HG03378 (cell line): ENCODE data around the gene IGF2BP3.

Source experiments
- ATAC-seq: cut with Tn5 transposase; IDR thresholded peaks from one replicate; pipeline ENCODE4 v1.9.1; 2021; ENCODE audit warnings: mild to moderate bottlenecking, moderate library complexity; ENCODE audit not compliant: unreplicated experiment

Gene IGF2BP3

DNA sequence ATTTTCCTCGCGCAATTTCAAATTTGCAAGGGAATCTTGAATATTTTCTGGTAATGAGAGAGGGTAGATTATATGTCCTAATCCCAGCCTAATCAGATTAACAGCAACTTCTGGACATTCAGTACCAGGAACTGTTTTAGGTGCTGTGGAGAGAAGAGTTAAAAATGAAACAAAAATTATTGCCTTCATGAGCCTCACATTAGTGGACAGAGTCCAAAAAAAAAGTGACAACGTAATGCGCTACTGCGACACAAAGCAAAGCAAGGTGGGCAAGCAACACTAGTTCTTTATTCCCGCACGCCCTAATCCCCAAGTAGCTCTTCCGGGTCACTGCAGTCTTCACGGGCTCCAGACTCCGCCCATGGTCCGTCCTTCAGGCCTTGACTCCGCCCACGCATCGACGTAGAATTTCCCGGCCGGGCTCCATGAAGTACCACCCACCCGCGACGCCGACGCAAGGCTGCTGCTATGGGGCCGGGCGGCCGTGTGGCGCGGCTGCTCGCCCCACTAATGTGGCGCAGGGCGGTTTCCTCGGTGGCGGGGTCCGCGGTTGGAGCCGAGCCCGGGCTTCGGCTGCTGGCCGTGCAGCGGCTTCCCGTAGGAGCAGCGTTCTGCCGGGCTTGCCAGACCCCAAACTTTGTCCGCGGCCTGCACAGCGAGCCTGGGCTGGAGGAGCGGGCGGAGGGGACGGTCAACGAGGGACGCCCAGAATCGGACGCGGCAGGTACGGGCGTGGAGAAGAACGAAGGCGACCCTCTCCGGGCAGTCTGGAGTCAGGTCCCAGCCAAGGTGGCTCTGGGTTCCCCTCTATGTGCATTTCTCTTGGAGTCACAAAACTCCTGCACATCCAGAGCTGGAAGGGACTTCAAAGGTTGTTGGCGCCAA lies 171.2 kb downstream of the IGF2BP3 start, which contains the start of gene MALSU1:
Gene MALSU1 (plus strand): TSS at position 455 of the 885 bp plus-strand sequence. CDS start 14 bp downstream, at position 469.
- ATAC-seq: peak; percentile 96

DNA sequence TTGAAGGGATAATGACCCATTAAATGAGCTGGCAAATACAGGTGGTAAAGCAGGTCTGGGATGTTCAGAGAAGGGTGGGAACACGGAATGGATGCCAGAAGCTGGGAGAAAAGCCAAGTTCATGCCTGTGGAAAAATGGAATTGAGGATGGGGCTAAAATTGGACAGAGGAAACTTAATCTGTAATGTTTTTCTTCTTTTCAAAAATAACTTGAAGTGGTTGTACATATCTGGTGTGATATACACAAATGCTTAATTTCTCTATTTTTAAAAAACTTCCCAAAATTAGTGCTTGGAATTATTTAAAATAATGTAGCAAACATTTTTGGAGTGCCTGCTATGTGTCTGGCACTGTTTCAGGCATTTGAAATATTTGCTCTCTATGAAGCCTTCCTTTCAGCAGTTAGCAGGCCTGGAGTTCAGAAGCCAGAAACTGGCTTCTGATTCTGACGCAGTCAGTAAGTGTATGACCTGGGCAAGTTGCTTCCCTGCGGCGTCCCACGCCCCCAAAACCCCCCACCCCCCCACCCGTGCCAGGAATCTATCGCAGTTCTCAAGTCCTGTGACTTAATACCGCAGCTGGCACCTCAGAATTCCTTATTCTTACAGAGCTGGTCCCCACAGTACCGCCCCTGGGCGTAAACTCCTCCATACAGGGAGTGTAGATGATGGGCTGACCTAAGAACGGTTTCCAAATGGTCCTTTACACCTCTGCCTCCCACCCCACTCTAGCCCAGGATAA lies 172.0 kb downstream of the IGF2BP3 start:
- ATAC-seq: no peak

DNA sequence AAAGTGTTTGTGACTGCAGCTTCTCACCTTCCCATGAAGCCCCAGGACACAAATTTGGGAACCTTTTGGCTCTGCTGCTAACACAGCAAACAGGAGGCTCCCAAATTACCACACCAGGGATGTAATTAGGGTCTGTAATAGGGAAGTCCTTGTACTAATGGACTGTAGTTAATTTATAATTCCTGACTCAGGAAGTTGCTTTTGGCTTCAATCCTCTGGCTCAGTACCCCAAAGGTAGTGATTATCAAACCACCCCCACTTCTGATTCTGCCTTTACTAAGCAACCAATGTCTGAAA lies 174.9 kb downstream of the IGF2BP3 start:
- no peak for ATAC-seq

DNA sequence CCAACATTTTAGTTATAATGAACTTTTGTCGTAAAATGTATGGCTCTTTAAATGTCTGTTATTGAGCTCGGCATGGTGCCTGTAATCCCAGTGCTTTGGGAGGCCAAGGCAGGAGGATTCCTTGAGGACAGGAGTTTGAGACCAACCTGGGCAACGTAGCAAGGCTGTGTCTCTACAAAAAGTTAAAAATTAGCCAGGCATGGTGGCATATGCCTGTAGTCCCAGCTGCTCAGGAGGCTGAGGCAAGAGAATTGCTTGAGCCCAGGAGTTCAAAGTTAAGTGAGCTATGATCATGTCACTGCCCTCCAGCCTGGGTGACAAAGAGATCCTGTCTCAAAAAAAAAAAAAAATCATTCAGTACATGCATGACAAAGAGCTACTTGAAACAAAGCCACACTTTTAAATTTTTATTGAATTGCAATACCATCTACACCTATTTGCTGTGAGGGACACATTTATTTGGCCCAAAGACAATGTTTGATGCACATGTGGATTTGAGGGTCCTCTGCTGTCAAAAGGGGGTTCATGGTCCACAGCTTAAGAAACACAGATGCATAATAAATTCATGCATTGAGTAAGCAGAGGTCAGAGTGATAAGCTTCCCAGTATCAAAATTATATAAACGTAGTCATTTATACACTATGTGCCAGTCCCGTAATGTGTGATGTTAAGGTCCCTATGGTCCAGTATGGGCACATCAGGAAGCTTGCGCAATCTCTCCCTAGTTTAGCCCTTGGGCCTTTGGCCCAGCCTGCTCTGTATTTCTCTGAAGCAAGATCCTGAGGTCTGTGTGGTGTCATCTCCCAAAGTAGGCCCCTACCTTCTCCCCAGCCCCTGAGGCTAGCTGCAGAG lies 175.5 kb downstream of the IGF2BP3 start:
- no peak for ATAC-seq

GRCh38 chr7:23293500-23294073 lies 176.7 kb downstream of the IGF2BP3 start:
- ATAC-seq: no peak

DNA sequence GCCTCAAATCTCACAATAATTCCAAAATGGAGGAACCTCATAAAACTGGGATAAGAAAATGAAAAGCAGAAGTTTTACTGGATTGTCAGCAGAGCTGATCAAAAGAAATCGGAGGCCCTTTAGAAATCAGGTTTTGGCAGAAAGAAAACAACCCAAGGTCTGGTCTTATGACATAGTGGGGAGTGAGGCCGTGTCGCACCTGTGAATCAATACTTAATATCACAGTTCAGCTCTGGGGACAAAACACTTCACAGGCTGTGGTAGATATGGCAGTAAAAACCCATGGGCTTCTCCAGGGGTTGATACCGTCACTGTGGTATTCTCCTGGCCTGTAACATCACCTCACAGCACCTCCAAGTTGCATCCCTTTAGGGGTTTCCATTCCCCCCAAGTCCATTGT lies 177.7 kb downstream of the IGF2BP3 start:
- ATAC-seq: no peak

DNA sequence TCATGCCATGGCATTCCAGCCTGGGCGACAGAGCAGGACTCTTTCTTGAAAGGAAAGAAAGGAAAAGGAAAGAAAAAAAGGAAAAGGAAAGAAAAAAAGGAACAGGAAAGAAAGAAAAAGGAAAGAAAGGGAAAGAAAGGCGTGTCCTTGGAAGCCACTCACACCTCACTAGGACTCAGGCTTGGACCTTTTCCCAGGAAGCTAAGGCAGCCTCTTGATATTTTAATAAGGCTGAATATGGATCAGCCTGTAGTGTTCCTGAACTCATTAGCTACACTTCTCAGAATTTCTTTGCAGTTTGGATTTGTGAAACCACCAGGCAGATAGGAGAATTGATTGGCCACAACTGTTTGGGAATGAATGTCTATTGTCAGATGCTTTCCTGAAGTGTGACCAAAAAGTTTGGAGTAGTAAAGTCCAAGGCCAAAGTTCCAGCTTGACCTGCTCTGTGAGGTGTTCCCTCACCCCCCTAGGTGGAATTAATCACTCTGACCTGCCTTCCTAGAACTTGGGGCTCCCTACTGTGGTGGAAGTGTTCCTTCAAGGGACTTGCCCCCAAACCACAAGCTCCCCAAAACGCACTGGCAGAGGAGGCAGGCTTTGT lies 178.2 kb downstream of the IGF2BP3 start:
- no peak for ATAC-seq

- no peak for ATAC-seq
These were observed 179.3 kb downstream of the IGF2BP3 start for GRCh38 chr7:23290993-23291392.

GRCh38 chr7:23287612-23288011 lies 182.7 kb downstream of the IGF2BP3 start:
- ATAC-seq: no peak

- no peak for ATAC-seq
These were observed 184.3 kb downstream of the IGF2BP3 start for GRCh38 chr7:23285657-23286646.

DNA sequence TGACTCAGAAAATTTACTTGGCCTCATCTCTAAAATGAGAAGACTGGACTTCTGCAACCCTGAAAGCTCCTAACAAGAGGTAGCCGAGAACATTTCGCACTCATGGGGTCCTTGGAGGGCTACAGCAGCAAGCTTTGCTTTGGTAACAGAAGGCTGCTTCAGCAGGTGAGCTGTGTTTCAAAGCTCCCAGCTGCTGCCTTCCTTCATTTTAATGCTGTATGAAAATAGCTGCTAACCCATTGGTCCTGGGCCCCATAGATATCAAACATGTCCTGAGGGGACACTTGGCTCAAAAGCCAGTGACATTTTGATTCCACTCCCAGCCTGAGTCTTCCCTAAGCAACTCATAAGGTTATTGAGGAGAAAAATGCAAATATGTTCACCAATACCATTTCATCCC lies 185.4 kb downstream of the IGF2BP3 start:
- ATAC-seq: no peak

- ATAC-seq: no peak
These were observed 187.2 kb downstream of the IGF2BP3 start for GRCh38 chr7:23283086-23283485.

- ATAC-seq: no peak
These were observed 190.3 kb downstream of the IGF2BP3 start for GRCh38 chr7:23279819-23280525.

- no peak for ATAC-seq
These were observed 192.8 kb downstream of the IGF2BP3 start for GRCh38 chr7:23277359-23277989.

DNA sequence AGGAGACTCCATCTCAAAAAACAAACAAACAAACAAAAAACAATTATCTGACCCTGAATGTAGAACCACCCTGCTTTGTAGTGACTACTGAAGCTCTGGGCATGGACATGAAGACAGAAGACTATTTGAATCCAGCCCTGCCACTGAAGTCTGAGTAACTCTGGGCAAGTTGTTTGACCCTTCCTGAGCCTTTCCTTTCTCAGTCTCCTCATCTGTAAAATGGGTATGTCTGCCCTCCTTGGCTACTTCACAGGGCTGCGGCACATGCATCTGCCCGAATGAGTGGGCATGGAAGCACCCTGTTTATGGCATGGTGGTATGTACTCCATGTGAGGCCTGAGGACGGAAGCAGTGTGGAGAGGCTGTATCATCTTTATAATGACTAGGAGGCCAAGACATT lies 193.3 kb downstream of the IGF2BP3 start:
- ATAC-seq: no peak

DNA sequence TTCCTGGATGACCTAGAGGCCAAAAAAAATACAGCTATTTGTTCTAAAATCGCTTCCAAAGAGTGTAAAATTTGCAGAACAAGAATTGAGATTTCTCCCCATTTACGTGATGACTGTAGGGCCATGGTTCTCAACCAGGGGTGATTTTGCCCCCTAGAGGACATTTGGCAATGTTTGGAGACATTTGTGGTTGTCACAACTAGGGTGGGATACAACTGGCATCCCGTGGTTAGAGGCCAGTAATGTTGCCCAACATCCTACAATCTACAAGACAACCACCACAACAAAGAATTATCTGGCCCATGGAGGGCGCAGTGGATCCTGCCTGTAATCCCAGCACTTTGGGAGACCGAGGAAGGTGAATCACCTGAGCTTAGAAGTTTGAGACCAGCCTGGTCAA lies 193.9 kb downstream of the IGF2BP3 start:
- no peak for ATAC-seq

DNA sequence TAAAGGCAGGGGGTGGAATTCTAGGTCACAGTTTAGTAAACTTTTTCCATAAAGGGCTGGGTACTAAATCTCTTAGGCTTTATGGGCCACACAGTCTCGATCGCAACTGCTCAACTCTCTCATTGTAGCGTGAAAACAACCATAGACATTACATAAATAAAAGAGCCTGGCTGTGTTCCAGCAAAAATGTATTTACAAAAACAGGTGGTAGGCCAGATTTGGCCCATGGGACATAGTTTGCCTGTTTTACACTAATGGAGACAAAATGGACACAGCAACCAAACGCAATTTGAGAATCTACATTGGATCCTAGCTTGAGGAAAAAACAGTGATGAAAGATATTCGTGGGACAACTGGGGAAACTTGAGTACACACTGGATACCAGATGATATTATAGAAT lies 194.4 kb downstream of the IGF2BP3 start:
- ATAC-seq: no peak

- peak; percentile 94 for ATAC-seq
These were observed 197.1 kb downstream of the IGF2BP3 start for GRCh38 chr7:23273141-23273599.
